ENCODE measurements around the gene TAGLN3.
A peak's percentile ranks its signal among the peaks of the same experiment; 100 is the strongest.

The TAGLN3 gene

DNA sequence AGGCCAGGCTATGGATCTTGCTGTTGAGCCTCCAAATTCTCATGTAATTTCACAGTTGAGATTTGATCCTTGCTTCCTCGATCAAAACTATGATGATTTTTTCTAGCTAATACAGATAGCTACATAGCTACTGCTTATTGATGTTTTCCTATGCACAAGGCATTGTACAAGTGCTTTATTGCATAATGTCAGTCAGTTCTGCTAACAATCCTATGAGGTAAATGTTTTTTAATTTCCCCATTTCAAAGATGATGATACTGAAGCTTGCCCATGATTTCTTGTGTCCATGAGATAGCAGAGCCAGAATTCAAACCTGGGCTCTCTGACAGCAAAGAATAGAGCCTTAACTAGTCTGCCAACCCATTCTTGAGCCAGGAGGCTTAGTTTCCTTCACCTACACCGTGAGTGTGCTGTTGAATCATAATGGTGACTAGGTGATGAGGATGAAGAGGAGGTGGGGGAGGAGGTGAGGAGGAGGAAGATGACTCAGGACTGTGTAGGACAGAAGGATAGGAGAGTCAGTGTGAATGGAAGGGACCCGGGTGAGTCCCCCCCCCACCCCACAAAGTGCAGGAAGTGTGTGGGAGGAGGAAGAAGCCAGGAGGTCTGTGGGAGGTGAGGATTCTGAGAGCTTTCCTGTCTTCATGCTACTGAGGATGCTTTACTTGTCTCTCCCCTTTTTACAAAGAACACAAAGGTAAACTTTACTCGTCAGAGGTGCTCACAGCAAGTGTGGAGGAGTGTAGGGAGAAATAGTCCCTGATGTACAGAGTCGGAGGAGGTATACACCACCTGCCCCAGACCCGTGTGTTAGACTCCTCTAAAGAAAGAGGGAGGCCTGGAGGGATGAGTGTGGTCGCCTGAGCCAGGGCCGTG lies 3.6 kb downstream of the TAGLN3 start:
- no peak for DNase-seq (ENCODE audit: extremely low read depth, low read depth)
- TF ChIP-seq, protein P1, sequence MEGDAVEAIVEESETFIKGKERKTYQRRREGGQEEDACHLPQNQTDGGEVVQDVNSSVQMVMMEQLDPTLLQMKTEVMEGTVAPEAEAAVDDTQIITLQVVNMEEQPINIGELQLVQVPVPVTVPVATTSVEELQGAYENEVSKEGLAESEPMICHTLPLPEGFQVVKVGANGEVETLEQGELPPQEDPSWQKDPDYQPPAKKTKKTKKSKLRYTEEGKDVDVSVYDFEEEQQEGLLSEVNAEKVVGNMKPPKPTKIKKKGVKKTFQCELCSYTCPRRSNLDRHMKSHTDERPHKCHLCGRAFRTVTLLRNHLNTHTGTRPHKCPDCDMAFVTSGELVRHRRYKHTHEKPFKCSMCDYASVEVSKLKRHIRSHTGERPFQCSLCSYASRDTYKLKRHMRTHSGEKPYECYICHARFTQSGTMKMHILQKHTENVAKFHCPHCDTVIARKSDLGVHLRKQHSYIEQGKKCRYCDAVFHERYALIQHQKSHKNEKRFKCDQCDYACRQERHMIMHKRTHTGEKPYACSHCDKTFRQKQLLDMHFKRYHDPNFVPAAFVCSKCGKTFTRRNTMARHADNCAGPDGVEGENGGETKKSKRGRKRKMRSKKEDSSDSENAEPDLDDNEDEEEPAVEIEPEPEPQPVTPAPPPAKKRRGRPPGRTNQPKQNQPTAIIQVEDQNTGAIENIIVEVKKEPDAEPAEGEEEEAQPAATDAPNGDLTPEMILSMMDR (IDR thresholded peaks at IDR 0.05; ENCODE audit: low read depth, low read length), result no peak

DNA sequence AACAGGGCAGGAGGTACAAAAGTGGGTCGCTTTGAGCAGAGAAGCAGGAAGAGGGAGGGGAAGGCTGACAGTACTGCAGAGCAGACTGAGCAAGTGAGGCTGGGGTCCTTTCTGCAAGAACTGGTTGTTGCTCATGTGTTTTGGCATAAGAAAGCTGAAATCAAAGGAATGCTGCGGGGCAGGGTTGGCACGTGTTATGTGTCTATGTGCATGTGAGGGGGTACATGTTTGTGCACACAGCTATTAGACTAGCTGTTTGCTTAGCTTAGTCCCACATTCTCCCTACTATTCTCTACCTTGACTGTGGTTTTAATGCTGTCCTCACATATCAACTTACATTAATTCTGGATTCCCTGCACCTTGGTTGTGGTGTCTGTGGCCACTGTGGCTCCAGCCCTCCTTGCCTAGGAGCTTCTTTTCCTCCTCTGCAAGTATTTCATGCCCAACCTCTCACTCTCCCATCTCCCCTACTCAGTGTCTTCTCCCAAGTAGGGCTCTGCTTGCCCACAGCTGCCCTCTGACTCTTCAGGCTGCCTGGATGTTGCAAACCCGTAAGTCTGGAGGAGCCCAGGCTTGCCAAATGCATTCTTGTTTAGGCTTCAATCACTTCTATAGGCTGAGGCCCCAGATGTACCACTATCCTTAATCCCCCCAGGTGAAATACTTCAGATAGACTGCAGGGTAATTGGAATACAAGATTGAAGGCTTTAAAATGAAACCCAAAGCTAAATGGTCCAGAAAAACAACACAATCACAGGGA lies 4.8 kb downstream of the TAGLN3 start:
- TF ChIP-seq, protein P1 (IDR thresholded peaks at IDR 0.05; ENCODE audit: low read depth, low read length), result no peak
- DNase-seq (ENCODE audit: extremely low read depth, low read depth), result no peak

DNA sequence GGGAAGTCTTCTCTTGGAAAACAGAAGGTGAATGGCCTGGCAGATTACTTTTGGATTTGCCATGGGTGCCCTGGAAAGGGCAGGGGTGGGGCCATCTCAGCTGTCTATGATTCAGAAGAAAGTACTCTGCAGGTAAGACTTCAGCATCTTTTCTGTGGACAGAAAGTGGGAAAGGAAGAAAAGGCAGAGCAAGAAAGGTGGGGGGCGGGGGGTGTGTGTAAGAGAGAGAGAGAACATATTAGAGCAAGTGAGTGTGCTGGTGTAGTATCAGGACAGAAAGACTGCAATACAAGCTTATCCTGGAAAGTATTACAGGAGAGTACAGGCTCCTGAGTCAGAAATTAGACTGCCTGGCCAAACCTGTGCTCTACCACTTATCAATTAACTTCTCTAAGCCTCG lies 5.5 kb downstream of the TAGLN3 start:
- TF ChIP-seq, protein P1 (IDR thresholded peaks at IDR 0.05; ENCODE audit: low read depth, low read length), result no peak
- no peak for DNase-seq (ENCODE audit: extremely low read depth, low read depth)

GRCh38 chr3:112004669-112005068 lies 5.9 kb downstream of the TAGLN3 start:
- DNase-seq (ENCODE audit: extremely low read depth, low read depth), result no peak
- TF ChIP-seq, protein P1 (IDR thresholded peaks at IDR 0.05; ENCODE audit: low read depth, low read length), result no peak

GRCh38 chr3:112005091-112005672 lies 6.5 kb downstream of the TAGLN3 start:
- DNase-seq (ENCODE audit: extremely low read depth, low read depth), result no peak
- TF ChIP-seq, protein P1 (IDR thresholded peaks at IDR 0.05; ENCODE audit: low read depth, low read length), result no peak

GRCh38 chr3:112007633-112008032 lies 8.9 kb downstream of the TAGLN3 start:
- DNase-seq (ENCODE audit: extremely low read depth, low read depth), result peak; percentile 40
- TF ChIP-seq, protein P1 (IDR thresholded peaks at IDR 0.05; ENCODE audit: low read depth, low read length), result no peak

GRCh38 chr3:112009670-112010069 lies 10.9 kb downstream of the TAGLN3 start:
- TF ChIP-seq, protein P1 (IDR thresholded peaks at IDR 0.05; ENCODE audit: low read depth, low read length), result no peak
- DNase-seq (ENCODE audit: extremely low read depth, low read depth), result no peak

Data from AG09319 (cell line).